Fibroblast of lung (primary cell): ENCODE measurements around the gene MSANTD2.

Experiments used
- CTCF ChIP-seq, 2 donors: IDR thresholded peaks in 1 of 2; conservative IDR thresholded peaks in 1 of 2; 1 replicate in 1 of 2; 2 replicates in 1 of 2; pipeline ENCODE4 v1.5.1; 2011 to 2012; ENCODE audit warnings: low read length in 2 of 2, control low read depth in 1 of 2, inconsistent platforms in 1 of 2, low read depth in 1 of 2, mild to moderate bottlenecking in 1 of 2
- EZH2 ChIP-seq: IDR thresholded peaks from 2 replicates; pipeline ENCODE4 v1.5.1; 2012; ENCODE audit warnings: low read length, control low read depth, mild to moderate bottlenecking; ENCODE audit errors: missing control alignments

DNA sequence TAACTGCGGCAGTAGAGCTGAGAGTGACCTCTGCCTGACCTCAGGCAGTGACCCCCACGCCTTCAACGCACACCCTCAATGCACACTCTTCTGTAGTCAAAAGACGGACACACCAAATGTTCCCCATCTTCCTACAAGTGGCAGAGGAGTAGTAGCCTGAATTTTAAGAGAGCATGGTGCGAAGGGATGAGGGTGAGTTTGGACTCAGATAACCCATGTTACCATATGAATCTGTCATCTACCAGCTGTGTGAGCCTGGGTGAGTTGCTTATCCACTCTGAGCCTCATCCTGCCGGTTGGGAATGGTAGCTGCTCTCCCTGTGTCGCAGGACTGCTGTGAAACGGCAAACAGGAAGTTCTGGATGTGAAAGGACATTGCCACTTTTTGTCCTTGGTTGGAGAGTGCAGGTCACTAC is 44.5 kb upstream of the MSANTD2 start:
- TF ChIP-seq CTCF (conservative IDR thresholded peaks at IDR 0.05 in 1 of 2, IDR thresholded peaks at IDR 0.05 in 1 of 2; ENCODE audit: low read depth in 1 of 2, low read length in 2 of 2) = no peak
- peak; percentile 79 for TF ChIP-seq EZH2
